Measurements from ENCODE around the gene CYTH2. TPM values are rescaled to one million over a fixed set of nuclear protein-coding genes. Genes with fewer than 3 reads are reported as not detected.

The CYTH2 gene
- polyA plus RNA-seq, 1 of the 3 experiments (the other 2 are of a cell fraction): 69.5 TPM

DNA sequence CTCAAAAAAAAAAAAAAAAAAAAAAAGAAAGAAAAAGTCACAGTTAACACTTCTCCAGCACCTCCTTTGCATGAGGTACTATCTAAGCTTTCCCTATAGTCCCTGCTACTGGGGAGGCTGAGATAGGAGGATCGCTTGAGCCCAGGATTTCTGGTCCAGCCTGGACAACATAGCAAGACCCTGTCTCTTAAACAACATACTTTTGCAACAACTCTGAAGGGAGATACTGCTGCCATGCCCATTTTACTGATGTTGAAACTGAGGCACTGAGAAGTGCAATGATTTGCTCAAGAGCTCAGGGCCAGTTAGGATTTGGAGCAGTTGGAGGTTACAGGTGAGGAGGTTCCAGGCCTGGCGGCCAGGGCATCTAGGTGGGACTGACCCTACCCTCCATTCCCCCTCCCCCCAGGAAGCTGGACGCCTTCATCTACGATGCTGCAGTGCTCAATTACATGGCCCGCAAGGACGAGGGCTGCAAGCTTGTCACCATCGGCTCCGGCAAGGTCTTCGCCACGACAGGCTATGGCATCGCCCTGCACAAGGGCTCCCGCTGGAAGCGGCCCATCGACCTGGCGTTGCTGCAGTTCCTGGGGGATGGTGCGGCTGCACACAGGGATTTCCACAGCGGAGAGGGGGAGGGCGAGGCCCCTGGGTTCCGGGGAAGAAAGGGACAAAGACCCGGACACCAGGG, 27.7 kb upstream of the CYTH2 start:
- H4K20me1 ChIP-seq (ENCODE audit: insufficient read depth): no peaks in the 10 kb centered on the region
- DNase-seq: no peak
- peaks cover 11% of the 10 kb centered on the region for H3F3A ChIP-seq (replicated peaks; ENCODE audit: insufficient read depth)
- no peak for TF ChIP-seq JUND (IDR thresholded peaks at IDR 0.05)
- TF ChIP-seq SMC3 (IDR thresholded peaks at IDR 0.05; ENCODE audit: low read depth, low read length): no peak
- TF ChIP-seq FOSL2 (IDR thresholded peaks at IDR 0.05; ENCODE audit: borderline replicate concordance, low read depth): no peak
- TF ChIP-seq GABPA (IDR thresholded peaks at IDR 0.05; ENCODE audit: low read depth): no peak
- TF ChIP-seq ELF1 (IDR thresholded peaks at IDR 0.05): no peak
- no peak for TF ChIP-seq EP300 (IDR thresholded peaks at IDR 0.05; ENCODE audit: borderline replicate concordance in 1 of 2, low read depth in 1 of 2, low read length in 1 of 2)
- no peak for TF ChIP-seq FOXJ3 (CRISPR knock-in tag; IDR thresholded peaks at IDR 0.05)
- TF ChIP-seq RFX5 (IDR thresholded peaks at IDR 0.05; ENCODE audit: low read length): no peak
- no peak for TF ChIP-seq CHD2 (IDR thresholded peaks at IDR 0.05; ENCODE audit: low read length, partially characterized antibody)
- TF ChIP-seq RAD21 (IDR thresholded peaks at IDR 0.05; ENCODE audit: low read length): no peak
- no peak for TF ChIP-seq YY1 (IDR thresholded peaks at IDR 0.05; ENCODE audit: low read depth)
- TF ChIP-seq, protein P1, sequence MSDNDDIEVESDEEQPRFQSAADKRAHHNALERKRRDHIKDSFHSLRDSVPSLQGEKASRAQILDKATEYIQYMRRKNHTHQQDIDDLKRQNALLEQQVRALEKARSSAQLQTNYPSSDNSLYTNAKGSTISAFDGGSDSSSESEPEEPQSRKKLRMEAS (IDR thresholded peaks at IDR 0.05; ENCODE audit: low read depth): no peak
- no peak for TF ChIP-seq GATA2 (CRISPR knock-in tag; IDR thresholded peaks at IDR 0.05)
- TF ChIP-seq POLR2AphosphoS5 (IDR thresholded peaks at IDR 0.05; ENCODE audit: low read depth, low read length): no peak
- no peak for TF ChIP-seq TAF1 (IDR thresholded peaks at IDR 0.05; ENCODE audit: borderline replicate concordance, low read depth, low read length)
- TF ChIP-seq IRF3 (IDR thresholded peaks at IDR 0.05; ENCODE audit: low read depth, low read length): no peak
- H3K79me2 ChIP-seq (ENCODE audit: insufficient read depth): peaks cover 7% of the 10 kb centered on the region
- 97% methylated on average over 10 of the region's 20 CpGs for WGBS (ENCODE audit: low lambda C conversion rate)
- CTCF ChIA-PET: interaction anchor here (1.0 to 1.7 kb wide), 2 partner anchors 11 to 48 kb away, joined by 3 to 5 read pairs; no protein-coding TSS in a partner anchor
- H3K9me3 ChIP-seq: no peaks in the 10 kb centered on the region
- no peak overlapping the region for H3K9ac ChIP-seq
- no peak overlapping the region for H3K4me3 ChIP-seq (ENCODE audit: low read depth in 2 of 2, low read length in 1 of 2)
- no peak overlapping the region for H3K4me2 ChIP-seq
- H3K36me3 ChIP-seq (replicated peaks in 1 of 2; ENCODE audit: control insufficient read depth in 1 of 2, insufficient read depth in 2 of 2, low read length in 1 of 2): no peaks in the 10 kb centered on the region
- no peaks in the 10 kb centered on the region for H3K27me3 ChIP-seq (ENCODE audit: insufficient read depth)
- H3K4me1 ChIP-seq (ENCODE audit: control insufficient read depth in 1 of 2, insufficient read depth in 2 of 2, low read depth in 1 of 2, low read length in 1 of 2): peaks cover 4 to 13% of the 10 kb centered on the region in 2 experiments; a peak in 2 of 4 replicates
- H3K9me2 ChIP-seq: no peaks in the 10 kb centered on the region
- POLR2A ChIA-PET: interaction anchor here (0.6 kb wide), 1 partner anchor 179 kb away, joined by 4 read pairs; no protein-coding TSS in a partner anchor
- H3K27ac ChIP-seq (ENCODE audit: low read depth in 2 of 2, low read length in 1 of 2): no peak overlapping the region
- H2AFZ ChIP-seq (ENCODE audit: low read depth): no peak overlapping the region

Measured in SK-N-SH (cell line).